Stimulated activated naive CD8-positive, alpha-beta T cell treated with anti-CD3 and anti-CD28 coated beads, Interleukin-15, Interleukin-2, amounts not matched to agents 100 ng/mL and 50 ng/mL, for 24 hours (primary cell): ENCODE measurements around the gene PDE4D.
"Not testable (repeated sequence)": the region's sequence is repeated elsewhere in the genome, so short reads cannot be mapped to it uniquely, and the experiment has no call there.

Source experiments
- H3K27ac Mint-ChIP-seq: one replicate; pipeline ENCODE4 v1.8.0; 2021; ENCODE audit warnings: mild to moderate bottlenecking, mixed read lengths
- H3K27me3 Mint-ChIP-seq: one replicate; pipeline ENCODE4 v1.8.0; 2021; ENCODE audit warnings: mixed read lengths
- H3K36me3 Mint-ChIP-seq: one replicate; pipeline ENCODE4 v1.8.0; 2021; ENCODE audit warnings: low read depth, mixed read lengths
- H3K4me1 Mint-ChIP-seq: one replicate; pipeline ENCODE4 v1.8.0; 2021; ENCODE audit warnings: low read depth, mixed read lengths
- H3K4me3 Mint-ChIP-seq: one replicate; pipeline ENCODE4 v1.8.0; 2021; ENCODE audit warnings: mild to moderate bottlenecking, mixed read lengths
- H3K9me3 Mint-ChIP-seq: one replicate; pipeline ENCODE4 v1.8.0; 2021; ENCODE audit warnings: mixed read lengths

PDE4D gene

GRCh38 chr5:58965677-58966414 lies 927.7 kb downstream of the PDE4D start:
- Mint-ChIP-seq H3K27me3 (no peaks in the 10 kb centered on the region), H3K4me3 (no peak overlapping the region), H3K4me1 (peaks cover 3% of the 10 kb centered on the region), H3K9me3 (no peaks in the 10 kb centered on the region), H3K27ac (no peak overlapping the region), H3K36me3 (no peaks in the 10 kb centered on the region)

DNA sequence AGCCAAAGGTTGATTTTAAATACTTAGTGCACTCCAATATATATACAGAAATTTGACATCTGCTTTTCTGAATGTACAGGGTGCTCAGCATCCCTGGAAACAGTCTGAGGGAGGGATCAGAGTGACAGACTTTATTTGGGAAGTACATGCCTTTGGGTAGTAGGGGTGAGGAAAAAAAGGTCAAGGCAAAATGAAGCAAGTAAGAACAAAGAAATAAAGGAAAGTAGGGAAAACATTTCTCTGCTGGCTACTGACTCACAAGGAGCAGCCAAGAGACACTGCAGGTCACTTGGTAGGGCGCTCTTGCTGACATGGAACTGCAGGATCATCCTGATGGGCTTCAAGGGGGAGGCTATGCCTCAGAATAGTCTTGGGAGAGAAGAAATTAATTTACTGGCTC lies 929.7 kb downstream of the PDE4D start:
- Mint-ChIP-seq H3K27me3 (no peaks in the 10 kb centered on the region), H3K4me1 (no peaks in the 10 kb centered on the region)

GRCh38 chr5:58963361-58963760 lies 930.2 kb downstream of the PDE4D start:
- Mint-ChIP-seq H3K4me1 (no peaks in the 10 kb centered on the region), H3K27ac (no peak overlapping the region), H3K27me3 (no peaks in the 10 kb centered on the region), H3K9me3 (no peaks in the 10 kb centered on the region), H3K36me3 (no peaks in the 10 kb centered on the region), H3K4me3 (no peak overlapping the region)

More for the DNA sequence above, 929.7 kb downstream of the PDE4D start:
- no peaks in the 10 kb centered on the region for H3K36me3 Mint-ChIP-seq
- no peak overlapping the region for H3K4me3 Mint-ChIP-seq
- H3K9me3 Mint-ChIP-seq = no peaks in the 10 kb centered on the region
- H3K27ac Mint-ChIP-seq = no peak overlapping the region

DNA sequence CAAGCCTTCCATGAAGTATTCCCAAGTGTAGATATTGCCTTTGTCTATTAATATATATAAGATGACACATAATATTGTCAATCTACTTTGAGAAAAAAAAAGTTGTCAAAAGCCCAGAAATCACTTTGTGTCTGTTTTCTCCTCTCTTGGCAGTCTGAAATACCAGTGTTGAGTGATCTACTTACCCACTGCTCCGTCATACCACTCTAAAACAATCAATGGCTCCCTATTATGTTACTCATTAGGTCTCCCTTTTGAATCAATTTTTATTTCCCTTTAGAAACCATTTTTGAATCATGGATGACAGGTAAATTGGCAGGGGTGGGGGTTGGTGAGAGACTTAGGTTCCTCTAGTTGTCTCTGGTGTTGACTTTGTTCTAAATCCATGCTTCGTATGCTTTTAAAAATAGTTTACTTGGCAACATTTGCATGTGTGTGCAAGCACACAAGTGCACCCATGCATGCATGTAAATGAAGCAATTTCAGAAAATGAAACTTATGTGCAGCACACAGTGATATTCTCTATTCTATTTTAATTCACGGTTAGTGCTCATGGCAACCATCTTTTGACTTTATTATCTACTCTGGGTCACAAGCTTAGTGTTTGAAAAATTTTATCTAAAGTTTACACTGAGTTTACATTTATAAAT lies 931.8 kb downstream of the PDE4D start:
- no peaks in the 10 kb centered on the region for H3K9me3 Mint-ChIP-seq
- no peaks in the 10 kb centered on the region for H3K4me1 Mint-ChIP-seq
- H3K27me3 Mint-ChIP-seq = no peaks in the 10 kb centered on the region
- no peak overlapping the region for H3K4me3 Mint-ChIP-seq
- no peaks in the 10 kb centered on the region for H3K36me3 Mint-ChIP-seq
- H3K27ac Mint-ChIP-seq = no peak overlapping the region

DNA sequence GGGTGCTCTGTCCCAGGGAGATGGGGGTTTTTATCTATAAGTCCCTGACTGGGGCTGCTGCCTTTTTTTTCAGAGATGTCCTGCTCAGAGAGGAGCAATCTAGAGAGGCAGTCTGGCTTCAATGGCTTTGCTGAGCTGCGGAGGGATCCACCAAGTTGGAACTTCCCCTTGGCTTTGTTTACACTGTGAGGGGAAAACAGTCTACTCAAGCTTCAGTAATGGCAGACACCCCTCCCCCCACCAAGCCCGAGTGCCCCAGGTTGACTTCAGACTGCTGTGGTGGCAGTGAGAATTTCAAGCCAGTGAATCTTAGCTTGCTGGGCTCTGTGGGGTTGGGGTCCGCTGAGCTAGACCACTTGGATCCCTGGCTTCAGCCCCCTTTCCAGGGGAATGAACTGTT lies 934.8 kb downstream of the PDE4D start:
- Mint-ChIP-seq H3K36me3 (no peaks in the 10 kb centered on the region), H3K27me3 (no peaks in the 10 kb centered on the region), H3K27ac (no peak overlapping the region), H3K4me1 (no peaks in the 10 kb centered on the region), H3K9me3 (no peaks in the 10 kb centered on the region), H3K4me3 (no peak overlapping the region)

DNA sequence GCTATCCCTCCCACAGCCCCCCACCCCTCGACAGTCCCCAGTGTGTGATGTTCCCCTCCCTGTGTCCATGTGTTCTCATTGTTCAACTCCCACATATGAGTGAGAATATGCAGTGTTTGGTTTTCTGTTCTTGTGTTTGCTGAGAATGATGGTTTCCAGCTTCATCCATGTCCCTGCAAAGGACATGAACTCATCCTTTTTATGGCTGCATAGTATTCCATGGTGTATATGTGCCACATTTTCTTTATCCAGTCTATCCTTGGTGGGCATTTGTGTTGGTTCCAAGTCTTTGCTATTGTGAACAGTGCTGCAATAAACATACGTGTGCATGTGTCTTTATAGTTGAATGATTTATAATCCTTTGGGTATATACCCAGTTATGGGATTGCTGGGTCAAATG lies 940.3 kb downstream of the PDE4D start:
- H3K36me3 Mint-ChIP-seq, H3K27ac Mint-ChIP-seq, H3K27me3 Mint-ChIP-seq: not testable (repeated sequence)

DNA sequence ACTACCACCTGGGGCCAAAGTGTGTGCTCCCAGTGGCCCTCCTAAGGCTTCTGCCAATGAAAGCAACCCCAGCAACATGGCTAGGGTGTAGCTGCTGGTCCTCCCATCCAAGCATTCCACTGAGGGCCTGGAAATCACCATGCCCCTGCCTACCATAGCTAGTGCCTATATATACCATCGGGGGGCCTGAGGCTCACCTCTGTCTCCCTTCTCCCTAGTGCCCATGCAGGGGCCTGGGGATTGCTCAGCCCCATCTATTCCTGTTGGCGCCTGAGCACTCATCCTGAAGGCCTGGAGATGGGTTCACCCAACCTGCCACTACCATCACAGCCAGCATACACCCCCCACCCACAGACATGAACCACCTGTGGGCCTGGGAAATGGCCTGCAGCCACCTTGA lies 943.3 kb downstream of the PDE4D start:
- peaks cover 10% of the 10 kb centered on the region for H3K9me3 Mint-ChIP-seq
- no peaks in the 10 kb centered on the region for H3K4me1 Mint-ChIP-seq
- H3K27ac Mint-ChIP-seq = no peak overlapping the region
- no peak overlapping the region for H3K4me3 Mint-ChIP-seq
- H3K27me3 Mint-ChIP-seq = peaks cover 12% of the 10 kb centered on the region
- H3K36me3 Mint-ChIP-seq = no peaks in the 10 kb centered on the region

More for the DNA sequence above, 940.3 kb downstream of the PDE4D start:
- H3K4me3 Mint-ChIP-seq, H3K4me1 Mint-ChIP-seq: not testable (repeated sequence)
- H3K9me3 Mint-ChIP-seq = peaks cover 10% of the 10 kb centered on the region

- H3K9me3 Mint-ChIP-seq = no peaks in the 10 kb centered on the region
- H3K27ac Mint-ChIP-seq = no peak overlapping the region
- no peaks in the 10 kb centered on the region for H3K36me3 Mint-ChIP-seq
- no peak overlapping the region for H3K4me3 Mint-ChIP-seq
- no peaks in the 10 kb centered on the region for H3K4me1 Mint-ChIP-seq
- peaks cover 7% of the 10 kb centered on the region for H3K27me3 Mint-ChIP-seq
These were observed 947.3 kb downstream of the PDE4D start for GRCh38 chr5:58946230-58946629.

DNA sequence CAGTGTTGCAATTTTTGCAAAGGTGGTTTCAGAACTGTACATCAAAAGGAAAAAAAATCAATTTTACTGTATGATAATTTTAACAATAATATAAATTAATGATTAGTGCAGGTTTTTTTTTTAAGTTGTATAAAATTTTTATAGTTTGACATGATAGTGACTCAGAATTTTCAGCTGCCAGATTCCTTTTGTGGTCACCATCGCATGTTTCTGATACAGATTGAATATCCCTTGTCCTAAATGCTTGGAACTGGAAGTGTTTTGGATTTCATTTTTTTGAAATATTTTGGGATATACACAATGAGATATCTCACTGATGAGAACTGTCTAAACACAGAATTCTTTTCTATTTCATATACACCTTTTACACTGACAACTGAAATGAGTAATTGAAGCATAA lies 949.3 kb downstream of the PDE4D start:
- no peaks in the 10 kb centered on the region for H3K4me1 Mint-ChIP-seq
- no peak overlapping the region for H3K27ac Mint-ChIP-seq
- H3K4me3 Mint-ChIP-seq = no peak overlapping the region
- no peaks in the 10 kb centered on the region for H3K9me3 Mint-ChIP-seq
- H3K36me3 Mint-ChIP-seq = no peaks in the 10 kb centered on the region
- peaks cover 7% of the 10 kb centered on the region for H3K27me3 Mint-ChIP-seq

DNA sequence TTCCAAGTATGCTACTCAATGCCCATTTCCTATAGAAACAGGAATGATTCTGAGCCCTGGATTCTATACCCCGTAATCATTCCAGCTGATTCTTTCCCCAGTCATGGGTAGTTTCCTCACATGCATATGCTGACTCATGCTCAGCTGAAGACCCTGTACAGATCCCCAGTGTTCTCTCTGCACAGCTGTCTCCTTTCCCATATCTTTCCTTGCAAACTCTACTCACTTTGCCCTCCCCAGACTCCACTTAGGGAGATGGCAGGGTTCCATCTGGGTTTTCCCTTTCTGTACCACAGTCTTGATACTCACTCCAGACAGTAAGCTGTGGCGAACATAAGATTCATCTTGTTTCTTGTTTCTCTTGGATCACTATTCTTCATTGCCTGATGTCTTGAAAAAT lies 953.1 kb downstream of the PDE4D start:
- H3K4me1 Mint-ChIP-seq = peaks cover 3% of the 10 kb centered on the region
- H3K27ac Mint-ChIP-seq = no peak overlapping the region
- no peaks in the 10 kb centered on the region for H3K9me3 Mint-ChIP-seq
- peaks cover 4% of the 10 kb centered on the region for H3K27me3 Mint-ChIP-seq
- H3K36me3 Mint-ChIP-seq = no peaks in the 10 kb centered on the region
- no peak overlapping the region for H3K4me3 Mint-ChIP-seq

DNA sequence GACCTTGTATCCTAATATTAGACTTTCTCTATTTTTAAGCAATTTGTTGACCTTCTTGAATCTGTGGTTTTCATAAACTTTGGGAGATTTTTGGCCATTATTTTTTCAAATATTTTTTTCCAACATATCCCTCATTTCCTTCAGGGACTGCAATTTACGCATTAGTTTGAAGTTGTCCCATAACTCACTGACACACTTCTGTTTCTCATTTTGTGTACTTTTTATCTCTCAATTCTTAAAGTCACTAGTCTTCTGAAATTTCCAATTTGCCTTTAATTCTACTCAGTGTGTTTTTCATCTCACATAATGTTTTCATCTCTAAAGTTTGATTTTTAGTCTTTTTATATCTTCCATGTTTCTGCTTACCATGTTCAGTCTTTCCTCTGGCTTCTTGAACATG lies 953.9 kb downstream of the PDE4D start:
- H3K4me3 Mint-ChIP-seq = no peak overlapping the region
- no peak overlapping the region for H3K27ac Mint-ChIP-seq
- H3K9me3 Mint-ChIP-seq = no peaks in the 10 kb centered on the region
- no peaks in the 10 kb centered on the region for H3K36me3 Mint-ChIP-seq
- H3K4me1 Mint-ChIP-seq = peaks cover 9% of the 10 kb centered on the region
- peaks cover 4% of the 10 kb centered on the region for H3K27me3 Mint-ChIP-seq

- no peak overlapping the region for H3K27ac Mint-ChIP-seq
- peaks cover 4% of the 10 kb centered on the region for H3K27me3 Mint-ChIP-seq
- H3K9me3 Mint-ChIP-seq = no peaks in the 10 kb centered on the region
- peaks cover 18% of the 10 kb centered on the region for H3K4me1 Mint-ChIP-seq
- H3K36me3 Mint-ChIP-seq = no peaks in the 10 kb centered on the region
- no peak overlapping the region for H3K4me3 Mint-ChIP-seq
These were observed 954.7 kb downstream of the PDE4D start for GRCh38 chr5:58938563-58939424.

DNA sequence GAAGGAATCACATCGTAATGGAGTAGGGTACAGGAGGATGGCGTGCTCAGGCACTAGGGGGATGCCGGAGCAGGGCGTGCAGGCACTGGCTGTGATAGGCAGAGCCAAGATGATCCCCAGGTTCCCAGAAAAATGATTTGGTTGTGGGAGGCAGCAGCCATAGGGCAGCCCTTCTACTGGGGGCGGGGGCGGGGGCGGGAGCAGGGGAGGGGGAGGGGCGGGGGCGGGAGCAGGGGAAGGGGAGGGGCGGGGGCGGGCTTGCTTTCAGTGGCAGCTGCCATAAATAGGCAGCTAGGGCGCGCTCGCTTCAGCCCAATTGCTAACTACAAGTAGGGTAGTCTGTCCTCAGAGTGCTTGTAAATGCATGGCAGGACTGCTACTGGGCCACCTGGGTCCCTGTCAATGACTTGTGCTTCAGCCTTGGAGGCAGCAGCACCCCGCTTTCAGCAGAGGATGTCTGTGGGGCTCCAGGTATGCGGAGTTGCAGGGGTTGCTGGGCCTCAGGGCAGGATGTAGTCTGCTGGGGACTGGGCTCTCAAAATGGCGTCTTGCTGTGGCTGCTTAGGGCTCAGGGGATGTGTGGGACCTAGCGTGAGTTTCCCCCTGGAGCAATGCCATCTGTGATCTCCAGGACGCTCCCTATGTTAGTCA lies 956.4 kb downstream of the PDE4D start:
- Mint-ChIP-seq H3K4me3 (no peak overlapping the region), H3K27ac (no peak overlapping the region), H3K27me3 (peaks cover 6% of the 10 kb centered on the region), H3K4me1 (peaks cover 24% of the 10 kb centered on the region), H3K36me3 (no peaks in the 10 kb centered on the region), H3K9me3 (no peaks in the 10 kb centered on the region)

DNA sequence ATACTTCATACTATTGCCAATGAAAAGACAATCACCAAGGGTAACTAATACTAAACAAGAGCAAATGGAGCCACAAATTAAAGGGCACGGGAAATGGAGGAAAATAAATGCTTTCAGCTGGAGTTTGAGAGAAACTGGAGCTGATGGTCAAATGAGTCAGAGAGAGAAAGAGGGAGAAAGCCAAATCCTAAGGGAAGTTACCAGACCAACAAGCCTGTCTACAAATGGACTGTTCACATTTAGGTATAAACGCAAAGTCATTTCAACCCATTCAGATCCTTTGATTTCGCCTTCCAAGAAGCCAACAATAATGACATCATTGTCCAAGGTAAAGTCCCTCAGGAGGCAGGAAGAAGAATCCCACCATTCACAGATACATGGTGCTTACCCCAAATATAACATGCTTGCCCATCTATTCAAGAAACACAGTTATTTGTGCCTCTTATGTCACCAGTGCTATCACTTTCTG lies 958.9 kb downstream of the PDE4D start:
- H3K9me3 Mint-ChIP-seq = no peaks in the 10 kb centered on the region
- no peaks in the 10 kb centered on the region for H3K36me3 Mint-ChIP-seq
- H3K27ac Mint-ChIP-seq = no peak overlapping the region
- no peak overlapping the region for H3K4me3 Mint-ChIP-seq
- H3K4me1 Mint-ChIP-seq = peaks cover 24% of the 10 kb centered on the region
- peaks cover 11% of the 10 kb centered on the region for H3K27me3 Mint-ChIP-seq
